Endothelial cell of umbilical vein (primary cell): ENCODE results near the gene SPNS2.

Experiments
- FOS ChIP-seq: IDR thresholded peaks from 2 replicates; pipeline ENCODE4 v1.6.1; 2011; ENCODE audit warnings: mild to moderate bottlenecking, low read length, moderate library complexity, borderline replicate concordance; ENCODE audit not compliant: insufficient read depth
- JUN ChIP-seq: IDR thresholded peaks from 2 replicates; pipeline ENCODE4 v1.6.1; 2011; ENCODE audit warnings: borderline replicate concordance, low read depth; ENCODE audit not compliant: insufficient read length, insufficient read depth
- POLR2A ChIP-seq: IDR thresholded peaks from 2 replicates; pipeline ENCODE4 v1.6.1; 2012; ENCODE audit warnings: low read depth, mild to moderate bottlenecking, control low read depth, low read length
- POLR2AphosphoS5 ChIP-seq: IDR thresholded peaks from 2 replicates; pipeline ENCODE4 v1.6.1; 2012; ENCODE audit warnings: low read depth, mild to moderate bottlenecking, control low read depth, low read length, moderate library complexity; ENCODE audit not compliant: insufficient read depth
- TF ChIP-seq, protein P1 (sequence below), 2 donors: IDR thresholded peaks; 1 replicate in 1 of 2; 2 replicates in 1 of 2; pipeline ENCODE4 v1.5.1; 2011; ENCODE audit warnings: low read length in 2 of 2, mild to moderate bottlenecking in 2 of 2, moderate library complexity in 2 of 2, control low read depth in 1 of 2, inconsistent platforms in 1 of 2, low read depth in 1 of 2; ENCODE audit not compliant: insufficient read depth in 1 of 2; ENCODE audit errors: extremely low read depth in 1 of 2

GRCh38 chr17:4516735-4517134, 18.1 kb downstream of the SPNS2 start:
- TF ChIP-seq, protein P1, sequence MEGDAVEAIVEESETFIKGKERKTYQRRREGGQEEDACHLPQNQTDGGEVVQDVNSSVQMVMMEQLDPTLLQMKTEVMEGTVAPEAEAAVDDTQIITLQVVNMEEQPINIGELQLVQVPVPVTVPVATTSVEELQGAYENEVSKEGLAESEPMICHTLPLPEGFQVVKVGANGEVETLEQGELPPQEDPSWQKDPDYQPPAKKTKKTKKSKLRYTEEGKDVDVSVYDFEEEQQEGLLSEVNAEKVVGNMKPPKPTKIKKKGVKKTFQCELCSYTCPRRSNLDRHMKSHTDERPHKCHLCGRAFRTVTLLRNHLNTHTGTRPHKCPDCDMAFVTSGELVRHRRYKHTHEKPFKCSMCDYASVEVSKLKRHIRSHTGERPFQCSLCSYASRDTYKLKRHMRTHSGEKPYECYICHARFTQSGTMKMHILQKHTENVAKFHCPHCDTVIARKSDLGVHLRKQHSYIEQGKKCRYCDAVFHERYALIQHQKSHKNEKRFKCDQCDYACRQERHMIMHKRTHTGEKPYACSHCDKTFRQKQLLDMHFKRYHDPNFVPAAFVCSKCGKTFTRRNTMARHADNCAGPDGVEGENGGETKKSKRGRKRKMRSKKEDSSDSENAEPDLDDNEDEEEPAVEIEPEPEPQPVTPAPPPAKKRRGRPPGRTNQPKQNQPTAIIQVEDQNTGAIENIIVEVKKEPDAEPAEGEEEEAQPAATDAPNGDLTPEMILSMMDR (IDR thresholded peaks at IDR 0.05; ENCODE audit: extremely low read depth in 1 of 2, insufficient read depth in 1 of 2, low read depth in 1 of 2, low read length in 2 of 2) = no peak
- TF ChIP-seq FOS (no peak), JUN (no peak), POLR2A (no peak), POLR2AphosphoS5 (no peak)
